ENCODE measurements around the gene LRRC7. TPM values are rescaled to one million over a fixed set of nuclear protein-coding genes. Genes with fewer than 3 reads are reported as not detected.

The LRRC7 gene
- total RNA-seq, 4 donors from 2014 or later: under 0.01 TPM; not detected in 3

GRCh38 chr1:69791311-69791710 is 223.6 kb downstream of the LRRC7 start:
- no peak for TF ChIP-seq CTCF (IDR thresholded peaks at IDR 0.05)
- no peak for TF ChIP-seq POLR2A (IDR thresholded peaks at IDR 0.05)
- Histone ChIP-seq H3K4me3 (no peak overlapping the region), H3K4me1 (no peaks in the 10 kb centered on the region), H3K27me3 (no peaks in the 10 kb centered on the region), H3K27ac (no peak overlapping the region), H3K9me3 (no peaks in the 10 kb centered on the region), H3K36me3 (no peaks in the 10 kb centered on the region)
- WGBS, 2 donors: 45% methylated on average over 1 of the region's 1 CpG
- no peak for DNase-seq
- intact Hi-C loops (cut with DNase I): no loop called here

- WGBS, 2 donors: 78 to 80% methylated on average over 7 of the region's 7 CpGs
- H3K4me1 ChIP-seq: no peaks in the 10 kb centered on the region
- H3K36me3 ChIP-seq: no peaks in the 10 kb centered on the region
- TF ChIP-seq POLR2A (IDR thresholded peaks at IDR 0.05): no peak
- no peaks in the 10 kb centered on the region for H3K27me3 ChIP-seq
- no peak overlapping the region for H3K27ac ChIP-seq
- intact Hi-C loops (cut with DNase I): no loop called here
- H3K9me3 ChIP-seq: no peaks in the 10 kb centered on the region
- H3K4me3 ChIP-seq: no peak overlapping the region
- DNase-seq: no peak
Observed at GRCh38 chr1:69794831-69795230, 227.1 kb downstream of the LRRC7 start.

- DNase-seq: no peak
- Histone ChIP-seq H3K4me3 (no peak overlapping the region), H3K27me3 (no peaks in the 10 kb centered on the region), H3K9me3 (no peaks in the 10 kb centered on the region), H3K4me1 (no peaks in the 10 kb centered on the region), H3K27ac (no peak overlapping the region), H3K36me3 (no peaks in the 10 kb centered on the region)
- 57% methylated on average over 2 of the region's 2 CpGs for WGBS, 2 donors
- TF ChIP-seq CTCF (IDR thresholded peaks at IDR 0.05) (no peak), POLR2A (IDR thresholded peaks at IDR 0.05) (no peak)
- intact Hi-C loops (cut with DNase I): no loop called here
Observed at GRCh38 chr1:69814926-69815325, 247.2 kb downstream of the LRRC7 start.

DNA sequence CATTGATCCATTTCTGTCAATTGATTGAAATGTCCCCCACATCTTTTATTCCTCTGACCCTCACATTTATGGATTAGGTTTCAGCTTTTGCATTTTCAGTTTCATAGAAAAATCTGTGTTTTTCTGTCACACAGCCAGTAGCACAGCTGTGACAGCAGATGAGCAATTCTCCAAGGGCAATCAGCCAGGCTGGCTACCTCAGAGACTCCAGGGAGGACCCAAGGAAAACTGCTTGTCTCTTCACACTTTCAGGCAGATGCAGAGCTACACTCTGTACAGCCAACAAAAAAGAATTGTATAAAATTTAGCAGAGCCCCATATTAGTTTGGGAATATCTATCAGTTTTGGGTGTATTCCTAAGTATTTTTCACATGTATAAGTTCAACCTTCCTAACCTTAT is 257.2 kb downstream of the LRRC7 start:
- Histone ChIP-seq H3K4me3 (no peak overlapping the region), H3K27ac (no peak overlapping the region), H3K27me3 (no peaks in the 10 kb centered on the region), H3K4me1 (no peaks in the 10 kb centered on the region), H3K9me3 (no peaks in the 10 kb centered on the region), H3K36me3 (no peaks in the 10 kb centered on the region)
- DNase-seq: no peak
- TF ChIP-seq CTCF (IDR thresholded peaks at IDR 0.05): no peak
- no peak for TF ChIP-seq POLR2A (IDR thresholded peaks at IDR 0.05)
- intact Hi-C loops (cut with DNase I): no loop called here

DNA sequence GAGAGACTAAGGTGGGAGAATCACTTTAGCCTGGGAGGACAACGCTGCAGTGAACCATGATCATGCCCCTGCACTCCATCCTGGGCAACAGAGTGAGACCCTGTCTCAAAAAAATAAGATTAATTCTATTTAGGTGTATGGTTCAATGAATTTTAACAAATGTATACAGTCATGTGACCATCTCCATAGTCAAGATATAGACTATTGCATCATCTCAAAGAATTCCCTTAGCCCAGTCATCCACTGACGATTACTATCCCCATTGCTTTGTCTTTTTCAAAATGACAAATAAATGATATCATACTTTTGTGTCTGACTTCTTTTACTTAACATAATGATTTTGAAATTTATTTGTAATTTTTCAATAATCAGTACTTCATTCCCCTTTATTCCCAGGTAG is 260.0 kb downstream of the LRRC7 start:
- no peaks in the 10 kb centered on the region for H3K4me1 ChIP-seq
- H3K27me3 ChIP-seq: no peaks in the 10 kb centered on the region
- H3K27ac ChIP-seq: no peak overlapping the region
- 77 to 85% methylated on average over 2 of the region's 2 CpGs for WGBS, 2 donors
- intact Hi-C loops (cut with DNase I): no loop called here
- no peak for DNase-seq
- no peaks in the 10 kb centered on the region for H3K9me3 ChIP-seq
- H3K36me3 ChIP-seq: no peaks in the 10 kb centered on the region
- TF ChIP-seq POLR2A (IDR thresholded peaks at IDR 0.05) (no peak), CTCF (IDR thresholded peaks at IDR 0.05) (no peak)
- H3K4me3 ChIP-seq: no peak overlapping the region

DNA sequence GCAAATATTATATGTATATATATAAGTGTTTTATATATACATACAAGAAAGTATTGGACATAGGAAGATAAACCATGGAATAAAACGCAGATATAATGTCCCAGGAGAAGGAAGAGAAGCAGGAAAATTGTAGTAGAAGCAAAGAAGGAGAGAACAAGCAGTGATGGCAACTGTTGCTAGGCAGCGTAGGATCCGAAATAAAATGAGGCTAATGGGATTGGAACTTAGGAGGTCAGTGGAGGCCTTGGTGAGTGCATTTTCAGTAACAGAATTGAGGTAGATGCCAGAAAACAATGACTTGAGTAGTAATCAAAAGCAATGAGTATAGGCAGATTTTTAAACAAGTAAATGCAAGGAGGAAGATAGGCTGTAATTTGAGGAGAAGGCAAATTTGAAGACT is 265.8 kb downstream of the LRRC7 start:
- H3K9me3 ChIP-seq: no peaks in the 10 kb centered on the region
- 81 to 84% methylated on average over 3 of the region's 3 CpGs for WGBS, 2 donors
- TF ChIP-seq POLR2A (IDR thresholded peaks at IDR 0.05): no peak
- TF ChIP-seq CTCF (IDR thresholded peaks at IDR 0.05): no peak
- no peak overlapping the region for H3K27ac ChIP-seq
- intact Hi-C loops (cut with DNase I): no loop called here
- no peaks in the 10 kb centered on the region for H3K36me3 ChIP-seq
- DNase-seq: no peak
- H3K27me3 ChIP-seq: no peaks in the 10 kb centered on the region
- H3K4me3 ChIP-seq: no peak overlapping the region
- no peaks in the 10 kb centered on the region for H3K4me1 ChIP-seq

Data from esophagus squamous epithelium (tissue), 5 donors.